AG10803 (cell line): ENCODE data around the gene SRRD.

Experiments used
- DNase-seq: peaks from one replicate; pipeline ENCODE4 v3.0.0; 2010; ENCODE audit warnings: low read depth
- H3K4me3 ChIP-seq: 2 replicates; pipeline ENCODE4 v1.5.1; 2011; ENCODE audit warnings: mild to moderate bottlenecking, low read length, control low read depth
- TF ChIP-seq, protein P1 (sequence below): conservative IDR thresholded peaks from 2 replicates; pipeline ENCODE4 v1.5.1; 2011; ENCODE audit warnings: mild to moderate bottlenecking, low read length, control low read depth, inconsistent platforms

Gene SRRD

DNA sequence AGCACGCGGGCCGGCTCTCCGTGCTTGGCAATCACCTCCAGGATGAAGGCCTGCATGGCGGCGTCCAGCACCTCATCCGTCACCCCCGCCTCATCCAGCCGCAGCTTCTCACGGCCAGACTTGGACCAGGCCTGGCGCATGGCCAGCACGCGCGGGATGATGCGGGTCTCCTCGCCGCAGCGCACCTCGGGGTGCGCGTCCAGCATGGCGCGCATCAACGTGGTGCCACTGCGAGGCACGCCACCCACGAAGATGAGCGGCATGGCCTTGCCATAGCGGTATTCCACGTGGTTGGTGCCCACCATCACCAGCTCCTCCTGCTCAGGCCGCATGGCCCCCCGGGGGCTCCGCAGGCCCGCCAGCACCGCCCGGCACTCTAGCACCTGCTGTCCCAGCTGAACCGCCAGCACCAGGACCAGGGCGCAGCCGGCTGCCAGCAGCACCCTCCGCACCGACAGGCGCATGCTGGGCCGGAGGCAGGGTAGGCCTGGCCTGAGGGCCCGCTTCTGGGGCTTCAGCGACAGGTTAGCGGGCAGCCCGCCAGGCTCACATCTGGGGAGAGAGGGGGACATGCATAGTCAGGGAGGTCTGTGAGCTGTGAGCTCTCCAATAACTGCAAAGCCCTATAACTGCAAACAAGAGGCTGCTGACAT, 57.6 kb downstream of the SRRD start:
- TF ChIP-seq, protein P1, sequence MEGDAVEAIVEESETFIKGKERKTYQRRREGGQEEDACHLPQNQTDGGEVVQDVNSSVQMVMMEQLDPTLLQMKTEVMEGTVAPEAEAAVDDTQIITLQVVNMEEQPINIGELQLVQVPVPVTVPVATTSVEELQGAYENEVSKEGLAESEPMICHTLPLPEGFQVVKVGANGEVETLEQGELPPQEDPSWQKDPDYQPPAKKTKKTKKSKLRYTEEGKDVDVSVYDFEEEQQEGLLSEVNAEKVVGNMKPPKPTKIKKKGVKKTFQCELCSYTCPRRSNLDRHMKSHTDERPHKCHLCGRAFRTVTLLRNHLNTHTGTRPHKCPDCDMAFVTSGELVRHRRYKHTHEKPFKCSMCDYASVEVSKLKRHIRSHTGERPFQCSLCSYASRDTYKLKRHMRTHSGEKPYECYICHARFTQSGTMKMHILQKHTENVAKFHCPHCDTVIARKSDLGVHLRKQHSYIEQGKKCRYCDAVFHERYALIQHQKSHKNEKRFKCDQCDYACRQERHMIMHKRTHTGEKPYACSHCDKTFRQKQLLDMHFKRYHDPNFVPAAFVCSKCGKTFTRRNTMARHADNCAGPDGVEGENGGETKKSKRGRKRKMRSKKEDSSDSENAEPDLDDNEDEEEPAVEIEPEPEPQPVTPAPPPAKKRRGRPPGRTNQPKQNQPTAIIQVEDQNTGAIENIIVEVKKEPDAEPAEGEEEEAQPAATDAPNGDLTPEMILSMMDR: no peak
- DNase-seq: no peak
- H3K4me3 ChIP-seq: no peak overlapping the region

DNA sequence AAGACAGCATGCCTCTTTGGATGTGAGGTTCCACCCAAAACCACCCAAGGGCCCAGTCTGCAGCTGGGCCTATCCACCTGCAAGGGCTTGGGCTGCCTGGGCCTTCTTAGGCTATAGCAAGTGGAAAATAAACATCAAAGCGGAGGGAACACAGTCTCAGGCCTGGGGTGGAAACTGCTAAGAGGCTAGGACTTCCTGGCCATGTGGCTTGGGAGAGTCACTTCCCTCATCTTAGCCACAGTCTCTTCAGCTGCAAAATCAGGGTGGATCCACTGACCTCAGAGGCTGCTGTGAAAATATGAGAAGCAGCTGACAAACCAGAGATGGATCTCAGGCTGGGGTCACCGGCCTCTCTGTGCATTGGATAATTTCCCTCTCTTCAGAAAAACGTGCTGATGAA, 59.2 kb downstream of the SRRD start:
- H3K4me3 ChIP-seq: no peak overlapping the region
- DNase-seq: no peak
- TF ChIP-seq, protein P1: no peak
